Left lobe of liver (tissue), 2 donors: Measurements from ENCODE around the gene BTNL3. TPM values are rescaled to one million over a fixed set of nuclear protein-coding genes. Genes with fewer than 3 reads are reported as not detected.

Source experiments
- ATAC-seq: fragments of 200-7000 bp; cut with Tn5 transposase; one replicate; pipeline ENCODE4 v1.9.1; 2020; ENCODE audit warnings: mild to moderate bottlenecking, moderate library complexity
- DNase-seq: peaks from one replicate; pipeline ENCODE4 v3.0.0-alpha.2; 2020; ENCODE audit warnings: low spot score
- total RNA-seq: library from RNA; stranded (reverse); gene quantifications from one replicate; pipeline ENCODE4 v1.2.1, GENCODE V29; 2021
- donor health status: DM: no; HTN: no; CAD: no; lungs with moderate emphysema.
- donor health status: DM: no; HTN: yes; CAD: no.

BTNL3 gene
- total RNA-seq, 1 donor from 2014 or later = not detected

- DNase-seq (no peak), ATAC-seq (no peak)
These were observed 32.0 kb downstream of the BTNL3 start for GRCh38 chr5:181020688-181021087.

GRCh38 chr5:181024245-181025064 is 35.8 kb downstream of the BTNL3 start:
- DNase-seq = no peak
- ATAC-seq = no peak

- DNase-seq = no peak
- no peak for ATAC-seq
These were observed 38.9 kb downstream of the BTNL3 start for GRCh38 chr5:181027452-181028031.

- DNase-seq = no peak
- no peak for ATAC-seq
These were observed 39.6 kb downstream of the BTNL3 start for GRCh38 chr5:181028032-181028819.

GRCh38 chr5:181031716-181032115 is 43.1 kb downstream of the BTNL3 start:
- ATAC-seq (no peak), DNase-seq (no peak)

- DNase-seq (no peak), ATAC-seq (no peak)
These were observed 47.6 kb downstream of the BTNL3 start for GRCh38 chr5:181035991-181036815.

- DNase-seq (no peak), ATAC-seq (no peak)
These were observed 48.2 kb downstream of the BTNL3 start for GRCh38 chr5:181036816-181037364.

GRCh38 chr5:181037365-181037861 is 48.8 kb downstream of the BTNL3 start:
- DNase-seq (no peak), ATAC-seq (peak; percentile 19)

GRCh38 chr5:181039471-181039870 is 50.8 kb downstream of the BTNL3 start:
- DNase-seq = no peak
- ATAC-seq = no peak

- no peak for DNase-seq
- ATAC-seq = no peak
These were observed 51.4 kb downstream of the BTNL3 start, which contains the start of gene BTNL9 for GRCh38 chr5:181039931-181040630. BTNL9 (plus strand) TSS chr5:181040266; CDS start chr5:181045490, 5,224 bp downstream.

- ATAC-seq (no peak), DNase-seq (no peak)
These were observed 51.9 kb downstream of the BTNL3 start for GRCh38 chr5:181040631-181040945.

GRCh38 chr5:181041043-181041442 is 52.4 kb downstream of the BTNL3 start:
- no peak for DNase-seq
- ATAC-seq = no peak

GRCh38 chr5:181042036-181042713 is 53.5 kb downstream of the BTNL3 start:
- DNase-seq (no peak), ATAC-seq (no peak)

- ATAC-seq (no peak), DNase-seq (no peak)
These were observed 54.1 kb downstream of the BTNL3 start for GRCh38 chr5:181042722-181043121.

- peak; percentile 36 for ATAC-seq
- DNase-seq = no peak
These were observed 54.8 kb downstream of the BTNL3 start for GRCh38 chr5:181043285-181044092.

GRCh38 chr5:181044093-181044599 is 55.5 kb downstream of the BTNL3 start:
- DNase-seq (no peak), ATAC-seq (no peak)

GRCh38 chr5:181044662-181045305 is 56.1 kb downstream of the BTNL3 start:
- DNase-seq (no peak), ATAC-seq (peak; percentile 62)

- ATAC-seq (no peak), DNase-seq (no peak)
These were observed 56.7 kb downstream of the BTNL3 start for GRCh38 chr5:181045316-181045715.
